B cell (primary cell): Measurements from ENCODE around the gene SIGLEC6. TPM values are rescaled to one million over a fixed set of nuclear protein-coding genes. Genes with fewer than 3 reads are reported as not detected.
A peak's percentile ranks its signal among the peaks of the same experiment; 100 is the strongest.

Source experiments
- ATAC-seq: fragments of 200-7000 bp; cut with Tn5 transposase; one replicate; pipeline ENCODE4 v1.10.0; 2021; ENCODE audit warnings: low read depth, mild to moderate bottlenecking, moderate number of reproducible peaks, moderate library complexity
- CTCF ChIA-PET: fragments of 350-600 bp; sonication (Branson Sonifier 250); formaldehyde crosslinking; loops from one replicate; lab custom pipeline; 2021; ENCODE audit warnings: antibody characterized with exemption, inconsistent platforms; lab: Charles Lee
- POLR2A ChIA-PET: fragments of 350-600 bp; sonication (Branson Sonifier 250); formaldehyde crosslinking; loops from one replicate; lab custom pipeline; 2021; ENCODE audit warnings: antibody characterized with exemption; lab: Charles Lee
- DNase-seq: peaks from one replicate; pipeline ENCODE4 v3.0.0; 2013
- H2AFZ ChIP-seq: 2 replicates; pipeline ENCODE4 v1.6.1; 2012; ENCODE audit warnings: mild to moderate bottlenecking, low read depth, low read length; ENCODE audit not compliant: insufficient read depth, poor library complexity, severe bottlenecking
- H3K27ac ChIP-seq, 2 donors: 1 replicate in 1 of 2; 2 replicates in 1 of 2; pipeline ENCODE4 v1.5.1; 2012 to 2013; ENCODE audit warnings: low read length in 2 of 2, mild to moderate bottlenecking in 2 of 2, moderate library complexity in 1 of 2
- H3K27me3 ChIP-seq, 4 experiments: fragments of 200-600 bp in 1 of 4; sonication (generic) in 1 of 4; replicated peaks in 1 of 4; 1 replicate in 2 of 4; 2 replicates in 2 of 4; pipeline versions ENCODE4 v1.6.1 to v1.7.0; 2013 to 2016; ENCODE audit warnings: low read length in 3 of 4, mild to moderate bottlenecking in 2 of 4, mixed read lengths in 1 of 4, moderate library complexity in 1 of 4; ENCODE audit not compliant: insufficient read depth in 4 of 4, control insufficient read depth in 3 of 4; ENCODE audit errors: control extremely low read depth in 1 of 4
- H3K36me3 ChIP-seq, 2 experiments: replicated peaks in 1 of 2; 1 replicate in 1 of 2; 2 replicates in 1 of 2; pipeline versions ENCODE4 v1.6.1 to v1.7.1; 2013; ENCODE audit warnings: low read length in 1 of 2; ENCODE audit not compliant: insufficient read depth in 2 of 2, control insufficient read depth in 1 of 2; ENCODE audit errors: control extremely low read depth in 1 of 2, extremely low read depth in 1 of 2
- H3K4me1 ChIP-seq, 2 donors: fragments of 200-600 bp in 1 of 2; sonication (generic) in 1 of 2; 1 replicate in 1 of 2; 2 replicates in 1 of 2; pipeline versions ENCODE4 v1.5.1 to v1.6.1; 2013 to 2017; ENCODE audit warnings: low read length in 2 of 2; ENCODE audit not compliant: control insufficient read depth in 2 of 2, insufficient read depth in 2 of 2
- H3K4me2 ChIP-seq: replicated peaks from 2 replicates; pipeline ENCODE3; 2012; ENCODE audit warnings: mild to moderate bottlenecking, low read depth, low read length; ENCODE audit not compliant: poor library complexity, severe bottlenecking
- H3K4me3 ChIP-seq, 5 experiments: fragments of 200-600 bp in 1 of 5; sonication (generic) in 1 of 5; 1 replicate in 3 of 5; 2 replicates in 2 of 5; pipeline versions ENCODE4 v1.5.1 to v1.7.0; 2011 to 2016; ENCODE audit warnings: low read length in 4 of 5, mild to moderate bottlenecking in 4 of 5, low read depth in 2 of 5, control low read depth in 1 of 5, moderate library complexity in 1 of 5; ENCODE audit not compliant: insufficient read depth in 1 of 5; ENCODE audit errors: control extremely low read depth in 1 of 5, extremely low read depth in 1 of 5
- H3K79me2 ChIP-seq: fragments of 200-600 bp; sonication (generic); one replicate; pipeline ENCODE4 v1.6.0; 2016; ENCODE audit warnings: low read length; ENCODE audit not compliant: control insufficient read depth, insufficient read depth
- H3K9ac ChIP-seq: fragments of 200-600 bp; sonication (generic); 2 replicates; pipeline ENCODE4 v1.6.1; 2017; ENCODE audit warnings: mild to moderate bottlenecking, low read length, moderate library complexity
- H3K9me3 ChIP-seq, 3 donors: one replicate each; pipeline versions ENCODE4 v1.6.1 to v1.7.1; 2013; ENCODE audit warnings: low read length in 2 of 3; ENCODE audit not compliant: control insufficient read depth in 2 of 3, insufficient read depth in 1 of 3; ENCODE audit errors: control extremely low read depth in 1 of 3
- H4K20me1 ChIP-seq: 2 replicates; pipeline ENCODE4 v1.6.0; 2012; ENCODE audit warnings: mild to moderate bottlenecking, low read length; ENCODE audit not compliant: insufficient read depth, control insufficient read depth, poor library complexity, severe bottlenecking
- H3K27ac Mint-ChIP-seq: one replicate; pipeline ENCODE4 v1.8.0; 2021; ENCODE audit warnings: mixed read lengths
- H3K27me3 Mint-ChIP-seq: one replicate; pipeline ENCODE4 v1.8.0; 2021; ENCODE audit warnings: mixed read lengths
- H3K4me1 Mint-ChIP-seq: one replicate; pipeline ENCODE4 v1.8.0; 2021; ENCODE audit warnings: mixed read lengths
- H3K4me3 Mint-ChIP-seq: one replicate; pipeline ENCODE4 v1.8.0; 2021; ENCODE audit warnings: mixed read lengths
- H3K9me3 Mint-ChIP-seq: one replicate; pipeline ENCODE4 v1.8.0; 2022; ENCODE audit warnings: mixed read lengths; ENCODE audit not compliant: insufficient read depth
- EZH2 ChIP-seq: IDR thresholded peaks from 2 replicates; pipeline ENCODE4 v1.6.1; 2012; ENCODE audit warnings: borderline replicate concordance, low read depth, mild to moderate bottlenecking, moderate library complexity, low read length; ENCODE audit not compliant: insufficient read depth, poor library complexity, severe bottlenecking
- WGBS: methylation state at CpG from one replicate; pipeline ENCODE4 v1.1.5; 2013; ENCODE audit warnings: missing lambda C conversion rate; ENCODE audit not compliant: insufficient coverage; 5-methylcytosine and 5-hydroxymethylcytosine counted together
- intact Hi-C: fragments of 100-400 bp; cut with micrococcal nuclease; formaldehyde crosslinking; loops from one replicate; pipeline ENCODE4 v1.10.0; 2022
- polyA minus RNA-seq: library from RNA; depleted of rRNA, polyadenylated mRNA; stranded (reverse); fragments of >200 nt; gene quantifications from 2 replicates; pipeline ENCODE4 v1.2.3, GENCODE V29; 2012
- polyA plus RNA-seq: library from polyadenylated mRNA; depleted of rRNA; stranded (reverse); fragments of >200 nt; gene quantifications from 2 replicates; pipeline ENCODE4 v1.2.3, GENCODE V29; 2012
- total RNA-seq, 2 donors: library from RNA; stranded (reverse); fragments of 120-200 nt in 1 of 2; gene quantifications; 1 replicate in 1 of 2; 2 replicates in 1 of 2; pipeline versions ENCODE4 v1.2.3 to v1.2.4, GENCODE V29; 2013 to 2022
- TF ChIP-seq, protein P1 (sequence below): fragments of 200-600 bp; IDR thresholded peaks from one replicate; pipeline ENCODE4 v1.8.0; 2022; ENCODE audit warnings: antibody characterized with exemption, mild to moderate bottlenecking

Gene SIGLEC6
- total RNA-seq (21.2 and 28.9 TPM in 2 replicates), polyA plus RNA-seq (12.3 and 35.4 TPM in 2 replicates), polyA minus RNA-seq (24.6 and 48.6 TPM in 2 replicates)
- 33.3 TPM for total RNA-seq (2013)

GRCh38 chr19:51531349-51532315 lies at the start of gene SIGLEC6:
Gene SIGLEC6 (minus strand): TSS chr19:51531670. CDS start chr19:51531648, 22 bp downstream.
- WGBS, result 18% methylated on average over 18 of the region's 25 CpGs
- H3K4me3 ChIP-seq, result peak within 1 kb of the TSS in 4 of 5 experiments; percentile 51 to 60 (median 56)
- H3K27me3 Mint-ChIP-seq, result no peaks in the 10 kb centered on the region
- H3K27ac Mint-ChIP-seq, result peak within 1 kb of the TSS; percentile 83
- peaks cover 5% of the 10 kb centered on the region for H3K79me2 ChIP-seq
- peak within 1 kb of the TSS; percentile 32 to 33 for H3K27ac ChIP-seq
- peak within 1 kb of the TSS; percentile 88 for H3K4me3 Mint-ChIP-seq
- DNase-seq (peak; percentile 88), ATAC-seq (peak; percentile 96)
- peak within 1 kb of the TSS; percentile 58 for H2AFZ ChIP-seq
- CTCF ChIA-PET, result interaction anchor here (0.7 to 4.4 kb wide), 12 partner anchors 9 to 246 kb away, joined by 3 to 27 read pairs (median 4); partner anchors contain the start of gene SIGLEC10
- H3K9ac ChIP-seq, result peak within 1 kb of the TSS; percentile 64
- H3K4me2 ChIP-seq, result peak within 1 kb of the TSS; percentile 74
- POLR2A ChIA-PET, result interaction anchor here (0.6 to 1.3 kb wide), 3 partner anchors 9 to 114 kb away, joined by 3 read pairs; partner anchors contain the start of gene SIGLEC10
- no peaks in the 10 kb centered on the region for H3K9me3 Mint-ChIP-seq
- no peaks in the 10 kb centered on the region for H3K27me3 ChIP-seq
- peaks cover 25 to 41% of the 10 kb centered on the region in 2 donors for H3K4me1 ChIP-seq
- intact Hi-C loops, result loop anchor here (2.0 to 5.0 kb wide), 4 partner anchors 41 to 121 kb away; partner anchors contain the start of genes SIGLEC10 and ZNF175
- peaks cover 0 to 4% (median 0%) of the 10 kb centered on the region in 3 donors for H3K9me3 ChIP-seq
- peaks cover 78% of the 10 kb centered on the region for H3K4me1 Mint-ChIP-seq
- TF ChIP-seq EZH2, result no peak
- TF ChIP-seq, protein P1, sequence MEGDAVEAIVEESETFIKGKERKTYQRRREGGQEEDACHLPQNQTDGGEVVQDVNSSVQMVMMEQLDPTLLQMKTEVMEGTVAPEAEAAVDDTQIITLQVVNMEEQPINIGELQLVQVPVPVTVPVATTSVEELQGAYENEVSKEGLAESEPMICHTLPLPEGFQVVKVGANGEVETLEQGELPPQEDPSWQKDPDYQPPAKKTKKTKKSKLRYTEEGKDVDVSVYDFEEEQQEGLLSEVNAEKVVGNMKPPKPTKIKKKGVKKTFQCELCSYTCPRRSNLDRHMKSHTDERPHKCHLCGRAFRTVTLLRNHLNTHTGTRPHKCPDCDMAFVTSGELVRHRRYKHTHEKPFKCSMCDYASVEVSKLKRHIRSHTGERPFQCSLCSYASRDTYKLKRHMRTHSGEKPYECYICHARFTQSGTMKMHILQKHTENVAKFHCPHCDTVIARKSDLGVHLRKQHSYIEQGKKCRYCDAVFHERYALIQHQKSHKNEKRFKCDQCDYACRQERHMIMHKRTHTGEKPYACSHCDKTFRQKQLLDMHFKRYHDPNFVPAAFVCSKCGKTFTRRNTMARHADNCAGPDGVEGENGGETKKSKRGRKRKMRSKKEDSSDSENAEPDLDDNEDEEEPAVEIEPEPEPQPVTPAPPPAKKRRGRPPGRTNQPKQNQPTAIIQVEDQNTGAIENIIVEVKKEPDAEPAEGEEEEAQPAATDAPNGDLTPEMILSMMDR, result no peak
- no peaks in the 10 kb centered on the region for H4K20me1 ChIP-seq
- H3K36me3 ChIP-seq, result peaks cover 0 to 9% of the 10 kb centered on the region in 2 experiments
